NCI-H69 (cell line): ENCODE results near the gene PCDHA7.
"Not testable (repeated sequence)": the region's sequence is repeated elsewhere in the genome, so short reads cannot be mapped to it uniquely, and the experiment has no call there.

Experiments used
- DNase-seq: peaks from one replicate; lab custom pipeline; 2025; lab: John Stamatoyannopoulos, UW

PCDHA7 gene

GRCh38 chr5:140868721-140869554 is 34.9 kb downstream of the PCDHA7 start, which contains the start of gene PCDHA11:
Gene PCDHA11, plus strand, starts transcription at chr5:140868957. Its CDS starts 147 bp downstream, at chr5:140869104.
- no peak for DNase-seq

GRCh38 chr5:140869555-140869886 is 35.5 kb downstream of the PCDHA7 start:
- peak; percentile 28 for DNase-seq

- no peak for DNase-seq
Measured at GRCh38 chr5:140870221-140871201, 36.4 kb downstream of the PCDHA7 start.

- peak; percentile 8 for DNase-seq
Measured at GRCh38 chr5:140875085-140876065, 41.3 kb downstream of the PCDHA7 start, which contains the start of gene PCDHA12. Gene PCDHA12, plus strand, starts transcription at chr5:140875308. Its CDS starts 165 bp downstream, at chr5:140875473.

GRCh38 chr5:140876541-140877261 is 42.6 kb downstream of the PCDHA7 start:
- DNase-seq, result not testable (repeated sequence)

GRCh38 chr5:140877262-140877581 is 43.2 kb downstream of the PCDHA7 start:
- DNase-seq, result no peak

GRCh38 chr5:140881889-140882590 is 48.0 kb downstream of the PCDHA7 start, which contains the start of gene PCDHA13:
Gene PCDHA13, plus strand, starts transcription at chr5:140882124. Its CDS starts 145 bp downstream, at chr5:140882269.
- no peak for DNase-seq

GRCh38 chr5:140882591-140882899 is 48.5 kb downstream of the PCDHA7 start:
- DNase-seq, result peak; percentile 56

GRCh38 chr5:140883373-140883772 is 49.3 kb downstream of the PCDHA7 start:
- no peak for DNase-seq

- no peak for DNase-seq
Measured at GRCh38 chr5:140883927-140884697, 50.0 kb downstream of the PCDHA7 start.
